Neural progenitor cell (in vitro differentiated cells): ENCODE measurements around the gene LRRC61.

Source experiments
- CTCF ChIP-seq: fragments of 200-600 bp; sonication (generic); IDR thresholded peaks from 2 replicates; pipeline ENCODE4 v1.5.1; 2017; ENCODE audit warnings: antibody characterized with exemption, mild to moderate bottlenecking
- EZH2 ChIP-seq: fragments of 200-600 bp; sonication (generic); IDR thresholded peaks from 2 replicates; pipeline ENCODE4 v1.6.1; 2017; ENCODE audit warnings: antibody characterized with exemption, mild to moderate bottlenecking, moderate library complexity
- EZH2phosphoT487 ChIP-seq: fragments of 200-600 bp; sonication (generic); IDR thresholded peaks from 2 replicates; pipeline ENCODE4 v1.6.1; 2017; ENCODE audit warnings: antibody characterized with exemption

DNA sequence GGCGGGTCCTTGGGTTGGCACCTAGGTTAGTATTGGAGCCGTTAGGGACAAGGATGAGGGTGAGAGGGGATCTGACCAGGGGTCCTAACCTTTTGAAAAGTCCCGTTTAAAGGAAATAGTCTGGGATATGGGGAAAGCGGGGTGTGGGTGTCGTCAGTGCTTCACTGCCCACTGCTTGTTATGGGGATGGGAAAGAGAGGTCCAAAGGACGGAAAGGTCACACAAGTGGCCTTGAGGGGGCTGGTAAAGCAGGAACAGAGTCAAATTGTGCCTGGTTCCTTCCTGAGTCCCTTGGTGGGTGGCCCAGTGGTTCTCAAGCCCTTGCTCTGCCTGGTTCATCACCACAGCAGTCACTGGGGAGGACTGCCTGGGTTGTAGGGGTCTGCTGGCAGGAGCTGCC lies 53.4 kb downstream of the LRRC61 start:
- TF ChIP-seq CTCF = no peak
- no peak for TF ChIP-seq EZH2
- TF ChIP-seq EZH2phosphoT487 = no peak
